Measurements from ENCODE around the gene TMEM258.

The TMEM258 gene

DNA sequence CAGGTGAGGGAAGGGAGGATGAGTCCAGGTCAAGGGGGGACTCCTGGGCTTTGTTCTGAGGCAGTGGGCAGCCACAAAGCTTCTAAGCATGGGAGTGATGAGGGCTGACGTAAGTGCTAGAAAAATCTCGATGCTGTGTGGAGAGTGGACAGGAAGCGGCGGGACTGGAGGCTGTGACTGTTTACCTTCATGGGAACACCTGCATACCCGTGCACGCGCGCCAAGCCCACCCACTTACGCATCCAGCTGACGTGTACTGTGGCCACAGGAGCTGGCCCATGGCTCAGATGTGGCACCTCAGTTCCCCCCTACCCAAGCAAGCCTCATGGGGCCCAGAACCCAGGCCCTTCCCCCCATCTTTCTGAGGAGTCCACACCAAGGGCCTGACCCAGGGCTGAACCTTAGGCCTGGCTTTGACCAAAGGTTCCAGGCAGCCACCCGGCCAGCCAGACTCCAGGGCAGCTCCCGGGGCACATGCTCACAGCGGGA lies 26.0 kb downstream of the TMEM258 start:
- Histone ChIP-seq H3K27me3 (no peaks in the 10 kb centered on the region), H3K4me3 (ENCODE audit: low read depth, low read length) (no peak overlapping the region), H3K4me1 (no peaks in the 10 kb centered on the region), H3K9me3 (no peaks in the 10 kb centered on the region), H3K36me3 (no peaks in the 10 kb centered on the region)
- TF ChIP-seq, protein P1, sequence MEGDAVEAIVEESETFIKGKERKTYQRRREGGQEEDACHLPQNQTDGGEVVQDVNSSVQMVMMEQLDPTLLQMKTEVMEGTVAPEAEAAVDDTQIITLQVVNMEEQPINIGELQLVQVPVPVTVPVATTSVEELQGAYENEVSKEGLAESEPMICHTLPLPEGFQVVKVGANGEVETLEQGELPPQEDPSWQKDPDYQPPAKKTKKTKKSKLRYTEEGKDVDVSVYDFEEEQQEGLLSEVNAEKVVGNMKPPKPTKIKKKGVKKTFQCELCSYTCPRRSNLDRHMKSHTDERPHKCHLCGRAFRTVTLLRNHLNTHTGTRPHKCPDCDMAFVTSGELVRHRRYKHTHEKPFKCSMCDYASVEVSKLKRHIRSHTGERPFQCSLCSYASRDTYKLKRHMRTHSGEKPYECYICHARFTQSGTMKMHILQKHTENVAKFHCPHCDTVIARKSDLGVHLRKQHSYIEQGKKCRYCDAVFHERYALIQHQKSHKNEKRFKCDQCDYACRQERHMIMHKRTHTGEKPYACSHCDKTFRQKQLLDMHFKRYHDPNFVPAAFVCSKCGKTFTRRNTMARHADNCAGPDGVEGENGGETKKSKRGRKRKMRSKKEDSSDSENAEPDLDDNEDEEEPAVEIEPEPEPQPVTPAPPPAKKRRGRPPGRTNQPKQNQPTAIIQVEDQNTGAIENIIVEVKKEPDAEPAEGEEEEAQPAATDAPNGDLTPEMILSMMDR (IDR thresholded peaks at IDR 0.05; ENCODE audit: low read depth, low read length), result no peak
- DNase-seq, result no peak

DNA sequence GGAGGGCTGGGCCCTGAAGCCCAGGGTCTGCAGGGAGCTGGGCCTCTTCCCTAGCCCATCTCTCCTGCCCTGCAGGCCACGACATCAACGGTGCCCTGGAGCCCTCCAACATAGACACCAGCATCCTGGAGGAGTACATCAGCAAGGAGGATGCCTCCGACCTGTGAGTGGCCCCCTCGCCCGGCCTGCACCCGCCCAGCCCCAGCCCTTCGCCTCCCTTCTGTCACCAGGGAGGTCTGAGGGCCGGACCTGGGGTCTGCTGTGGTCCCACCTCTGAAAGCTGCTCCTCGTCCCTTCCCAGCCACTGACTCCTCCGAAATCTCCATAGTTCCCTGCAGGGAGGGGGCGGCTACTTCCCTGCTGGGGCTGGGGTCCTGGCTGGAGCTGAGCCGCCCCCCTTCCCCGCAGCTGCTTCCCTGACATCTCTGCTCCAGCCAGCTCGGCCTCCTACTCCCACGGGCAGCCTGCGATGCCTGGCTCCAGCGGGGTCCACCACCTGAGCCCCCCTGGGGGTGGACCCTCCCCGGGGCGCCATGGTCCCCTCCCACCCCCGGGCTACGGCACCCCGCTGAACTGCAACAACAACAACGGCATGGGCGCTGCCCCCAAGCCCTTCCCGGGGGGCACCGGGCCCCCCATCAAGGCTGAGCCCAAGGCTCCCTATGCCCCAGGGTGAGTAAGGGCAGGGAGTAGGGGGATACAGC lies 26.7 kb downstream of the TMEM258 start:
- no peak overlapping the region for H3K4me3 ChIP-seq (ENCODE audit: low read depth, low read length)
- TF ChIP-seq, protein P1 (IDR thresholded peaks at IDR 0.05; ENCODE audit: low read depth, low read length), result no peak
- H3K27me3 ChIP-seq, result no peaks in the 10 kb centered on the region
- no peaks in the 10 kb centered on the region for H3K4me1 ChIP-seq
- no peaks in the 10 kb centered on the region for H3K9me3 ChIP-seq
- no peak for DNase-seq
- no peaks in the 10 kb centered on the region for H3K36me3 ChIP-seq

DNA sequence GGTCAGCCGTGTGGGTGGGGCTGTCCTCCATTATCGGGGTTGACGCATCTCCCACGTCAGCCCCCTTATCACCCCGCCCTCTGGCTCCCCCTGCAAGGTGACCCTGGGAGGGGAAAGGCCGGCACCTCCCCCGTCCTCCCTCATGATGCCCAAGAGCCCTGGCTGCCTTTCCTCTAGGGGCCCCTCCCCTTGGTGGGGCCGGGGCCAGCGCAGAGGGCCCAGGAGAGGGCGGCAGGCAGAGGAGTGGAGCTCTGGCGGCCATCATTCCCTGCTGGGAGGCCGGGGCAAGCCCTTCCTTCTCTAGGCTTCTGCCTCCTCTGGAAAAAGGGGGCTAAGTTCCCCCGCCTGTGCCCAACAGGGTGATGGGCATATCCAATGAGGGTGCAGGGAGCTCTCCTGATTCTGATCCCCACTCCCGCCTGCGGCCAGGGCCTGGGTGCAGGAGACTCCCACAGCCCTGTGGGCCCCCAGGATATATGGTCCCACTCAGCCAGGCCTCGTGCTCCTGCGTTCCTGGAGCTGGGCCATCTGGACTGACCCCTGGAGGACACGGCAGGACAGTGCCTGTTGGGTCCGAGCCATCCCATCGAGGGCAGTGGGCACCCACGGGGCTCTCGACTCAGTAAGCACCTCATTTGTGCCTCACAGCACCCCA lies 27.7 kb downstream of the TMEM258 start:
- H3K9me3 ChIP-seq, result no peaks in the 10 kb centered on the region
- no peaks in the 10 kb centered on the region for H3K4me1 ChIP-seq
- no peaks in the 10 kb centered on the region for H3K27me3 ChIP-seq
- TF ChIP-seq, protein P1 (IDR thresholded peaks at IDR 0.05; ENCODE audit: low read depth, low read length), result no peak
- no peak overlapping the region for H3K4me3 ChIP-seq (ENCODE audit: low read depth, low read length)
- DNase-seq, result no peak
- H3K36me3 ChIP-seq, result no peaks in the 10 kb centered on the region

DNA sequence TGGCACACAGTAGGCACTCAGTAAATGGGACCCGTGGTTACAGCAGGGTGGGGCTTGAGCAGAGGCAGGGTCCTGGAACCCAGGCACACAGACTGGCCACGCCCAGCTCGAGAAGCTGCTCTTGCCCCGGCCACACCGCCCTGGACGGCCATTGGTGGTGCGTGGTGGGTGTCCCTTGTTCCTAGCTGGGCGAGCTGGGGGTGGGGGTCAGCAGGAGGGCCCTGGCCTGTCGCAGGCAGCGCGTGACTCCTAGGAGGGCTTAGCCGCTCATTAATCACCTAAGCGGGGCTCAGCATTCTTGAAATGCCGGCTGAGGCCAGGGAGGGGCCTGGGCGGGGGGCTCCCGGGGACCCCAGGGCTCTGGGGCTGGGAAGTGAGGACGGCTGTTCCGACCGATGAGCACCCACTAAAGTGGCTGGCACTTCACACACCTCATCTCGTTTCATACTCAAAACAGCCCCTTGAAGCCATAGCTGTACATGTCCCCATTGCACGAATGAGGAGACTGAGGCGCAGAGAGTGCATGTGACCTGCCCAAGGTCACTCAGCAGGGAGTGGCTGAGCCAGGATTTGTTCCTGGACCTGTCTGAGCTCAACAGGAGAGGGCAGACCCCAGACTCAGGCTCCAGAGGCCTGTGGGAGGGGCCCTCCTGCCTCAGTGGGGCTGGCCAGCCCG lies 28.3 kb downstream of the TMEM258 start:
- no peaks in the 10 kb centered on the region for H3K36me3 ChIP-seq
- H3K9me3 ChIP-seq, result no peaks in the 10 kb centered on the region
- no peaks in the 10 kb centered on the region for H3K4me1 ChIP-seq
- TF ChIP-seq, protein P1 (IDR thresholded peaks at IDR 0.05; ENCODE audit: low read depth, low read length), result no peak
- H3K4me3 ChIP-seq (ENCODE audit: low read depth, low read length), result no peak overlapping the region
- DNase-seq, result no peak
- H3K27me3 ChIP-seq, result no peaks in the 10 kb centered on the region

DNA sequence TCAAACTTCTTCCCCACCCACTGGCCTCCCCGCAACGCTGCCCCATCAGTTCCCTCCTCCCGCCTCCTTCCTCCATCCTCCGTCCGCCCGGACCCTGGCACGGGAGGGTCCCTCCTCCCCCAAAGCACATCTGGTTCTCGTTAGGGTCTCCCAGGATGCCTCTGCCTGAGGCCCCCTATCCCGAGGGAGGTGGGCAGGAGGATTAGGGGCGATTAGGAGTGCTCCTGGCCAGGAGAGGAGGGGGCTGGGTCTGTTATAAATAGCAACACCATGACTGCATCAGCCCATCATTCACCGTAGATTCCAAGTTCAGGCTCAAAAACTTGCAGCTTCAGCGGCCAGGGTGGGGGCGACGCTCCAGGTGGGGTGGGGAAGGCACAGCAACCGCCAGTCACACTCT lies 29.6 kb downstream of the TMEM258 start:
- TF ChIP-seq, protein P1 (IDR thresholded peaks at IDR 0.05; ENCODE audit: low read depth, low read length), result no peak
- Histone ChIP-seq H3K4me3 (ENCODE audit: low read depth, low read length) (no peak overlapping the region), H3K4me1 (no peaks in the 10 kb centered on the region), H3K36me3 (no peaks in the 10 kb centered on the region), H3K27me3 (no peaks in the 10 kb centered on the region), H3K9me3 (no peaks in the 10 kb centered on the region)
- DNase-seq, result peak; percentile 32
